MM.1S (cell line): ENCODE results near the gene ADGRV1.

Experiments used
- DNase-seq: peaks from one replicate; pipeline ENCODE4 v3.0.0-alpha.2; 2015
- H2AFZ ChIP-seq: fragments of 300-600 bp; sonication (generic); 2 replicates; pipeline ENCODE4 v1.6.0; 2016; ENCODE audit warnings: antibody characterized with exemption, low read length
- H3F3A ChIP-seq: fragments of 300-600 bp; sonication (generic); 2 replicates; pipeline ENCODE4 v1.6.1; 2016; ENCODE audit warnings: mild to moderate bottlenecking, antibody characterized with exemption, low read length, moderate library complexity, mixed read lengths; ENCODE audit not compliant: insufficient read depth
- H3K27ac ChIP-seq: fragments of 300-600 bp; sonication (generic); 2 replicates; pipeline ENCODE4 v1.5.1; 2016; ENCODE audit warnings: mild to moderate bottlenecking, low read length
- H3K27me3 ChIP-seq: fragments of 300-600 bp; sonication (generic); replicated peaks from 2 replicates; pipeline ENCODE4 v1.6.0; 2016; ENCODE audit warnings: low read length; ENCODE audit not compliant: insufficient read depth
- H3K36me3 ChIP-seq: fragments of 300-600 bp; sonication (generic); replicated peaks from 2 replicates; pipeline ENCODE4 v1.6.1; 2016; ENCODE audit warnings: mild to moderate bottlenecking, low read length, mixed read lengths; ENCODE audit not compliant: insufficient read depth
- H3K4me1 ChIP-seq: fragments of 300-600 bp; sonication (generic); 2 replicates; pipeline ENCODE4 v1.6.1; 2016; ENCODE audit warnings: low read length, mixed read lengths
- H3K4me2 ChIP-seq: fragments of 300-600 bp; sonication (generic); 2 replicates; pipeline ENCODE4 v1.6.0; 2016; ENCODE audit warnings: low read depth, low read length
- H3K4me3 ChIP-seq: fragments of 300-600 bp; sonication (generic); 2 replicates; pipeline ENCODE4 v1.5.1; 2016; ENCODE audit warnings: low read length, mixed read lengths
- H3K79me2 ChIP-seq: fragments of 300-600 bp; sonication (generic); 2 replicates; pipeline ENCODE4 v1.6.1; 2016; ENCODE audit warnings: mixed run types, low read length, mixed read lengths
- H3K9ac ChIP-seq: fragments of 300-600 bp; sonication (generic); 2 replicates; pipeline ENCODE4 v1.6.1; 2016; ENCODE audit warnings: low read length, mixed read lengths
- H3K9me2 ChIP-seq: fragments of 300-600 bp; sonication (generic); replicated peaks from 2 replicates; pipeline ENCODE4 v1.6.1; 2016; ENCODE audit warnings: mild to moderate bottlenecking, low read length, mixed read lengths; ENCODE audit not compliant: insufficient read depth
- H3K9me3 ChIP-seq: fragments of 300-600 bp; sonication (generic); replicated peaks from 2 replicates; pipeline ENCODE4 v1.6.1; 2016; ENCODE audit warnings: mild to moderate bottlenecking, low read length, mixed read lengths; ENCODE audit not compliant: insufficient read depth
- H4K20me1 ChIP-seq: fragments of 300-600 bp; sonication (generic); 2 replicates; pipeline ENCODE4 v1.6.1; 2016; ENCODE audit warnings: mild to moderate bottlenecking, low read length, moderate library complexity, mixed read lengths; ENCODE audit not compliant: insufficient read depth
- CTCF ChIP-seq: fragments of 300-600 bp; sonication (generic); IDR thresholded peaks from 2 replicates; pipeline ENCODE4 v1.5.1; 2016; ENCODE audit warnings: antibody characterized with exemption, low read length, mixed read lengths
- EZH2 ChIP-seq: fragments of 300-600 bp; sonication (generic); optimal IDR thresholded peaks from 2 replicates; pipeline ENCODE3; 2017; ENCODE audit warnings: low read depth, mild to moderate bottlenecking, antibody characterized with exemption, low read length, mixed read lengths
- EZH2phosphoT487 ChIP-seq: fragments of 300-600 bp; sonication (generic); IDR thresholded peaks from 2 replicates; pipeline ENCODE4 v1.6.1; 2018; ENCODE audit warnings: antibody characterized with exemption, low read length

Gene ADGRV1

GRCh38 chr5:90947667-90948066 lies 389.1 kb downstream of the ADGRV1 start:
- Histone ChIP-seq H3K4me2 (no peak overlapping the region), H3K4me1 (no peaks in the 10 kb centered on the region), H2AFZ (no peak overlapping the region), H3K79me2 (no peaks in the 10 kb centered on the region), H3K4me3 (no peak overlapping the region), H3K36me3 (no peaks in the 10 kb centered on the region), H3K9ac (no peak overlapping the region), H3F3A (no peaks in the 10 kb centered on the region), H4K20me1 (no peaks in the 10 kb centered on the region), H3K9me3 (no peaks in the 10 kb centered on the region), H3K27ac (no peak overlapping the region), H3K9me2 (no peaks in the 10 kb centered on the region), H3K27me3 (no peaks in the 10 kb centered on the region)
- TF ChIP-seq EZH2phosphoT487 = no peak
- no peak for TF ChIP-seq CTCF
- no peak for TF ChIP-seq EZH2
- DNase-seq = no peak

- Histone ChIP-seq H3K9me2 (no peaks in the 10 kb centered on the region), H3K4me2 (no peak overlapping the region), H3K79me2 (no peaks in the 10 kb centered on the region), H3K36me3 (no peaks in the 10 kb centered on the region), H3K4me1 (no peaks in the 10 kb centered on the region), H3K9ac (no peak overlapping the region), H3K9me3 (no peaks in the 10 kb centered on the region), H2AFZ (no peak overlapping the region), H3K27ac (no peak overlapping the region), H3K27me3 (no peaks in the 10 kb centered on the region), H3F3A (no peaks in the 10 kb centered on the region), H4K20me1 (no peaks in the 10 kb centered on the region), H3K4me3 (no peak overlapping the region)
- TF ChIP-seq CTCF (no peak), EZH2 (no peak), EZH2phosphoT487 (no peak)
- DNase-seq = no peak
Measured at GRCh38 chr5:90948969-90949368, 390.4 kb downstream of the ADGRV1 start.

GRCh38 chr5:90949469-90950358 lies 391.1 kb downstream of the ADGRV1 start:
- H3K9ac ChIP-seq = no peak overlapping the region
- TF ChIP-seq CTCF (no peak), EZH2 (no peak), EZH2phosphoT487 (no peak)
- no peaks in the 10 kb centered on the region for H3K9me3 ChIP-seq
- DNase-seq = no peak
- no peaks in the 10 kb centered on the region for H3K36me3 ChIP-seq
- no peaks in the 10 kb centered on the region for H3K9me2 ChIP-seq
- H3K27me3 ChIP-seq = no peaks in the 10 kb centered on the region
- no peaks in the 10 kb centered on the region for H3K4me1 ChIP-seq
- H3K79me2 ChIP-seq = no peaks in the 10 kb centered on the region
- no peaks in the 10 kb centered on the region for H4K20me1 ChIP-seq
- no peak overlapping the region for H2AFZ ChIP-seq
- no peak overlapping the region for H3K4me3 ChIP-seq
- no peak overlapping the region for H3K27ac ChIP-seq
- no peak overlapping the region for H3K4me2 ChIP-seq
- no peaks in the 10 kb centered on the region for H3F3A ChIP-seq
